Spleen (tissue), 7 donors: Measurements from ENCODE around the gene MRPL33.

Source experiments
- POLR2AphosphoS5 ChIP-seq, 3 donors: sonication (generic); formaldehyde crosslinking; IDR thresholded peaks; one replicate each; pipeline ENCODE4 v1.5.1; 2017; ENCODE audit warnings: antibody characterized with exemption in 3 of 3
- TF ChIP-seq, protein P1 (sequence below), 11 experiments: fragments of 200-600 bp in 7 of 11; fragments of 450-650 bp in 4 of 11; sonication (generic) in 4 of 11; IDR thresholded peaks in 8 of 11; conservative IDR thresholded peaks in 3 of 11; 1 replicate in 7 of 11; 2 replicates in 4 of 11; pipeline versions ENCODE4 v1.4.0 to v1.8.0; 2016 to 2021; ENCODE audit warnings: antibody characterized with exemption in 11 of 11, inconsistent platforms in 4 of 11, mild to moderate bottlenecking in 1 of 11
- donor health status: DM: no; HTN: no; CAD: no; lungs with moderate emphysema.
- donor health status: DM: no; HTN: no; CAD: no.
- donor health status: DM: no; HTN: no; CAD: no.

DNA sequence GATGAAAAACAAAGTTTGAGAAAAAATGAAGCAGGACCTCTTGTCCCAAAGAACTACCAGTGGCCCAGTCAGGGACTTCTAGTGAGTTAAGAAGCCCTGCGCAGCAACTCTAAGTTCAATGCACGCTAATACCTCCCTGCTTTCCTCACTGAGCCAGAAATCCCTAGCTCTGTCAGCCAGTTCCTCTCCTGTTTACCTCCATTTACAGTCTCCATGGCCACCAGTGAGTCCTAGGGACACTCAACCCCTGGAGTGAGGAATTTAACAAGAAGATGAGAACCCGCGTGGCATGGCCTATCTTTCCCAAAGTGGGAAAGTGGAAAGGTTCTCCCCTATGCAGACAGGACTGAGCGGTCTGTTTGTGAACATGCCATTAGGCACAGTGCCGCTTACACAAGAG lies 31.0 kb downstream of the MRPL33 start:
- TF ChIP-seq, protein P1, sequence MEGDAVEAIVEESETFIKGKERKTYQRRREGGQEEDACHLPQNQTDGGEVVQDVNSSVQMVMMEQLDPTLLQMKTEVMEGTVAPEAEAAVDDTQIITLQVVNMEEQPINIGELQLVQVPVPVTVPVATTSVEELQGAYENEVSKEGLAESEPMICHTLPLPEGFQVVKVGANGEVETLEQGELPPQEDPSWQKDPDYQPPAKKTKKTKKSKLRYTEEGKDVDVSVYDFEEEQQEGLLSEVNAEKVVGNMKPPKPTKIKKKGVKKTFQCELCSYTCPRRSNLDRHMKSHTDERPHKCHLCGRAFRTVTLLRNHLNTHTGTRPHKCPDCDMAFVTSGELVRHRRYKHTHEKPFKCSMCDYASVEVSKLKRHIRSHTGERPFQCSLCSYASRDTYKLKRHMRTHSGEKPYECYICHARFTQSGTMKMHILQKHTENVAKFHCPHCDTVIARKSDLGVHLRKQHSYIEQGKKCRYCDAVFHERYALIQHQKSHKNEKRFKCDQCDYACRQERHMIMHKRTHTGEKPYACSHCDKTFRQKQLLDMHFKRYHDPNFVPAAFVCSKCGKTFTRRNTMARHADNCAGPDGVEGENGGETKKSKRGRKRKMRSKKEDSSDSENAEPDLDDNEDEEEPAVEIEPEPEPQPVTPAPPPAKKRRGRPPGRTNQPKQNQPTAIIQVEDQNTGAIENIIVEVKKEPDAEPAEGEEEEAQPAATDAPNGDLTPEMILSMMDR (IDR thresholded peaks at IDR 0.05 in 8 of 11, conservative IDR thresholded peaks at IDR 0.05 in 3 of 11), result no peak
- TF ChIP-seq POLR2AphosphoS5 (IDR thresholded peaks at IDR 0.05), result no peak
